H1 (cell line): ENCODE data around the gene DBNDD1. TPM values are rescaled to one million over a fixed set of nuclear protein-coding genes. Genes with fewer than 3 reads are reported as not detected.

ENCODE experiments used
- ATF2 ChIP-seq: IDR thresholded peaks from 2 replicates; pipeline ENCODE4 v1.6.1; 2012; ENCODE audit warnings: low read length, inconsistent platforms
- TBP ChIP-seq: IDR thresholded peaks from 2 replicates; pipeline ENCODE4 v1.6.1; 2011; ENCODE audit warnings: low read depth, low read length, improper control_type of control experiment
- polyA plus RNA-seq, 7 experiments: library from polyadenylated mRNA; depleted of rRNA in 3 of 7; stranded (reverse) in 5 of 7; unstranded in 2 of 7; fragments of >200 nt in 5 of 7; fragments of 200-250 nt in 2 of 7; gene quantifications; 1 replicate in 5 of 7; 2 replicates in 1 of 7; 4 replicates in 1 of 7; pipeline versions ENCODE4 v1.2.1 to v1.2.3, GENCODE V29; 2011 to 2013; ENCODE audit warnings: missing spikeins in 2 of 7, mixed read lengths in 2 of 7
- total RNA-seq: library from RNA; stranded (reverse); fragmentation: NEBNext Ultra II Directional; extraction: Animal tissue kit (Norgen Biotek cat#: 25700); gene quantifications from 2 replicates; pipeline ENCODE4 v1.2.1, GENCODE V29; 2021

The DBNDD1 gene
- total and polyA plus RNA-seq, 2 of the 8 experiments (the other 6 are each of a cell fraction or from before 2014, with no cell fraction given) = 69.9 to 92.6 TPM

- no peak for TF ChIP-seq ATF2
- TF ChIP-seq TBP = no peak
Observed at GRCh38 chr16:90000733-90001427, 18.4 kb downstream of the DBNDD1 start (continued).
